Suppressor macrophage (primary cell): ENCODE results near the gene MESP1.
A peak's percentile ranks its signal among the peaks of the same experiment; 100 is the strongest.

Experiments used
- DNase-seq, 4 experiments: peaks; one replicate each; pipeline ENCODE4 v3.0.0-alpha.2; 2020 to 2022

Gene MESP1

GRCh38 chr15:89723031-89723430, 28.0 kb downstream of the MESP1 start:
- no peak for DNase-seq

GRCh38 chr15:89714775-89715174, 36.3 kb downstream of the MESP1 start:
- peak in 3 of 4 experiments; percentile 41 to 44 (median 42) for DNase-seq

GRCh38 chr15:89707577-89707976, 43.5 kb downstream of the MESP1 start:
- DNase-seq = no peak

GRCh38 chr15:89704411-89704810, 46.6 kb downstream of the MESP1 start:
- no peak for DNase-seq
